ENCODE results near the gene ZFAND2A. TPM values are rescaled to one million over a fixed set of nuclear protein-coding genes. Genes with fewer than 3 reads are reported as not detected.
"Not testable (repeated sequence)": the region's sequence is repeated elsewhere in the genome, so short reads cannot be mapped to it uniquely, and the experiment has no call there.

Gene ZFAND2A
- total RNA-seq, 1 experiment from 2014 or later: 19.1 TPM

DNA sequence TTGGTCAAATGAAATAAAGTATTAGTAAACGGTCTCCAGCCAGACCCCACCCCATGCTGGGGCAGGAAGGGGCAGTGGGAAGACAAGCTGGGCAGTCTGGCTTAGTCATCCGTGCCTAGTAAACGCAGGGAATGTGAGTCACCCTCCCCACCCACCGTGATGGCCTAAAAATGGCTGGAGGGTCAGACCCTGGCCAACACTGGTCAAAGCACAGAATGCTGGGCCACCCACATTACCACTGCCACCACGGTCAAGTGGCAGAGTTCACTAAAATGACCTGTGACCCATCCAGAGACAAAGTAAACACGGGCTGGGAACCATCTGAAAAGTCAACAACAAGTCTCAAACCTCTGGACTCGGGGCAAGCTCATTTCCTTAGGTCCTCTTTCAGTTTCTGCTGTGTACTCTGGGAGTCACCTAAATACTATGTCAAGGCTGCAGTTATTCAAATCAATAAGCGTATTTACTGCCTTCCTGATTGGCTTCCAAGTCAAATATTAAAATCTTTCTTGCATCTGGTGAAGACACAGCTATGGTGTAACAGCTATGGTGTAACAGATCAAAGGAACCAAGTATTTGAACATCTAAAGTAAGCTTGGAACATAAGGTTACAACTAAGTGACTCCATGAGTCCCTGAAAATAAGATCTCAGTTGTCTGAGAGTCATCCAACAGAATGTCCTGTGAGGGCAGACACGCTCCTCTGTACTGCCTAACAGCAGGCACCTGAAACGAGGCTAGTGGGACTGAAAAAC, 3.0 kb downstream of the ZFAND2A start:
- no peaks in the 10 kb centered on the region for H4K20me1 ChIP-seq (ENCODE audit: insufficient read depth)
- ChIA-PET POLR2A (no interaction called here), RAD21 (ENCODE audit: low non-redundant PET in 1 of 2, low total read pairs in 2 of 2, uncharacterized antibody in 2 of 2, unreplicated experiment in 2 of 2) (no interaction called here), CTCF (interaction anchor here (1.7 kb wide), 1 partner anchor 164 kb away, joined by 4 read pairs; no protein-coding TSS in a partner anchor)
- H3K79me2 ChIP-seq (ENCODE audit: insufficient read depth, low read length): peaks cover 63% of the 10 kb centered on the region
- peaks cover 9 to 36% of the 10 kb centered on the region in 2 experiments for H3K4me1 ChIP-seq (ENCODE audit: control insufficient read depth in 1 of 2, insufficient read depth in 2 of 2, low read length in 2 of 2)
- peaks cover 13 to 34% of the 10 kb centered on the region in 2 experiments for H3K36me3 ChIP-seq (ENCODE audit: control insufficient read depth in 1 of 2, insufficient read depth in 2 of 2, low read length in 2 of 2)
- no peak overlapping the region for H3K9ac ChIP-seq (ENCODE audit: low read length)
- BruUV-seq (replicated peaks): no TSS peak
- no peak overlapping the region for H3K4me3 ChIP-seq (replicated peaks in 1 of 2; ENCODE audit: low read depth in 1 of 2, low read length in 2 of 2)
- no peaks in the 10 kb centered on the region for H3K9me3 ChIP-seq (ENCODE audit: control insufficient read depth in 1 of 2, insufficient read depth in 1 of 2, low read depth in 1 of 2, low read length in 2 of 2)
- H3K27me3 ChIP-seq (ENCODE audit: insufficient read depth, low read length): no peaks in the 10 kb centered on the region
- DNase-seq (ENCODE audit: low read depth, low spot score) (no peak), ATAC-seq (no peak)
- H3K4me2 ChIP-seq (ENCODE audit: low read length): peak overlapping the region; percentile 62
- no peaks in the 10 kb centered on the region for H3K9me2 ChIP-seq (ENCODE audit: insufficient read depth)
- intact Hi-C loops (cut with micrococcal nuclease): no loop called here
- TF ChIP-seq FOSL1 (IDR thresholded peaks at IDR 0.05; ENCODE audit: low read depth) (peak; percentile 53), JUND (IDR thresholded peaks at IDR 0.05) (peak; percentile 34; the same call in 1 of the 2 replicates), YY1 (IDR thresholded peaks at IDR 0.05; ENCODE audit: extremely low read depth, insufficient replicate concordance, low read depth, low read length) (no peak), SP1 (IDR thresholded peaks at IDR 0.05; ENCODE audit: low read depth) (peak; percentile 42)
- H3K27ac ChIP-seq (ENCODE audit: low read depth, low read length): 0 out of 2 replicates have a peak overlapping the region, but pooled peaks have one; percentile 1
- H2AFZ ChIP-seq (ENCODE audit: low read depth, low read length, poor library complexity, severe bottlenecking): no peak overlapping the region

DNA sequence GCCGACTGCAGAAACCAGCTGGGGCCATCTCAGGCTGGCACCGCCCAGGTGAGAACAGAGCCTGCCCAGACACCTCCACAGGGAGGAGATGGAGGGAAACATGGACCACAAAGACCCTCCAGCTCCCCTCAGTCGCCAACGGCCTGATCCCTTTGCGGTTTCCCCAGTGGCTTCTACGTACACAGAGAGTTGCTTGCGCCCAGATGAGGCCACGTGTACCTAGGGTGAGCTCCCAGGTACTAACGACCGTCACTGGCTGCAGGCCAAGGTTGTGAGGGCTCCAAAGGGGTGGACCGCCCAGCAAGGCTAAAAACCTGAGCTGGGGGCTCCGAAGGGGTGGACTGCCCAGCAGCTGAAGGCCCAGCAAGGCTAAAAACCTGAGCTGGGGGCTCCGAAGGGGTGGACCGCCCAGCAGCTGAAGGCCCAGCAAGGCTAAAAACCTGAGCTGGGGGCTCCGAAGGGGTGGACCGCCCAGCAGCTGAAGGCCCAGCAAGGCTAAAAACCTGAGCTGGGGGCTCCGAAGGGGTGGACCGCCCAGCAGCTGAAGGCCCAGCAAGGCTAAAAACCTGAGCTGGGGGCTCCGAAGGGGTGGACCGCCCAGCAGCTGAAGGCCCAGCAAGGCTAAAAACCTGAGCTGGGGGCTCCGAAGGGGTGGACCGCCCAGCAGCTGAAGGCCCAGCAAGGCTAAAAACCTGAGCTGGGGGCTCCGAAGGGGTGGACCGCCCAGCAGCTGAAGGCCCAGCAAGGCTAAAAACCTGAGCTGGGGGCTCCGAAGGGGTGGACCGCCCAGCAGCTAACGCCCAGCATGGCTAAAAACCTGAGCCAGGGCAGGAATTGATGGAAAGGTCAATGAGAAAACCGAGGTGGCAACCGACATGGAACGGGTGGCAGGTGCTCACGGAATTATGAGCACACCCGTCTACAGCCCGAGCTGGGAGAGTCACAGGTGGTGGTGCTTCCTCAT, 3.9 kb downstream of the ZFAND2A start:
- H3K9ac ChIP-seq (ENCODE audit: low read length); DNase-seq (ENCODE audit: low read depth, low spot score); intact Hi-C loops (cut with micrococcal nuclease); H3K9me2 ChIP-seq (ENCODE audit: insufficient read depth); BruUV-seq (replicated peaks); H3K27me3 ChIP-seq (ENCODE audit: insufficient read depth, low read length); POLR2A ChIA-PET; H3K27ac ChIP-seq (ENCODE audit: low read depth, low read length); ATAC-seq; H3K4me3 ChIP-seq (replicated peaks in 1 of 2; ENCODE audit: low read depth in 1 of 2, low read length in 2 of 2); H4K20me1 ChIP-seq (ENCODE audit: insufficient read depth); CTCF ChIA-PET; H3K9me3 ChIP-seq (ENCODE audit: control insufficient read depth in 1 of 2, insufficient read depth in 1 of 2, low read depth in 1 of 2, low read length in 2 of 2); H2AFZ ChIP-seq (ENCODE audit: low read depth, low read length, poor library complexity, severe bottlenecking): not testable (repeated sequence)
- peak overlapping the region; percentile 62 for H3K4me2 ChIP-seq (ENCODE audit: low read length)
- RAD21 ChIA-PET (ENCODE audit: low non-redundant PET in 1 of 2, low total read pairs in 2 of 2, uncharacterized antibody in 2 of 2, unreplicated experiment in 2 of 2): interaction anchor here in 1 of 2 experiments (1.1 kb wide), 1 partner anchor 282 kb away, joined by 4 read pairs; no protein-coding TSS in a partner anchor
- H3K4me1 ChIP-seq (ENCODE audit: control insufficient read depth in 1 of 2, insufficient read depth in 2 of 2, low read length in 2 of 2): peaks cover 9 to 31% of the 10 kb centered on the region in 2 experiments
- peaks cover 59% of the 10 kb centered on the region for H3K79me2 ChIP-seq (ENCODE audit: insufficient read depth, low read length)
- H3K36me3 ChIP-seq (ENCODE audit: control insufficient read depth in 1 of 2, insufficient read depth in 2 of 2, low read length in 2 of 2): peaks cover 16 to 37% of the 10 kb centered on the region in 2 experiments

Data from HCT116 (cell line).